Right cardiac atrium (tissue), 5 donors: ENCODE results near the gene PYDC1. TPM values are rescaled to one million over a fixed set of nuclear protein-coding genes. Genes with fewer than 3 reads are reported as not detected.
"Not testable (repeated sequence)": the region's sequence is repeated elsewhere in the genome, so short reads cannot be mapped to it uniquely, and the experiment has no call there.

Experiments
- ATAC-seq, 2 donors: fragments of 200-7000 bp; cut with Tn5 transposase; one replicate each; pipeline versions ENCODE4 v1.8.0 to v1.9.1; 2020; ENCODE audit warnings: moderate library complexity in 2 of 2, mild to moderate bottlenecking in 1 of 2
- DNase-seq, 3 donors: peaks; one replicate each; pipeline ENCODE4 v3.0.0-alpha.2; 2020
- H3K27ac ChIP-seq: one replicate; pipeline ENCODE4 v1.5.1; 2013; ENCODE audit warnings: mild to moderate bottlenecking, low read length, control low read depth, moderate library complexity
- H3K27me3 ChIP-seq: one replicate; pipeline ENCODE4 v1.6.1; 2013; ENCODE audit not compliant: control insufficient read depth, insufficient read depth
- H3K4me1 ChIP-seq: one replicate; pipeline ENCODE4 v1.6.1; 2013; ENCODE audit warnings: low read length; ENCODE audit not compliant: control insufficient read depth, insufficient read depth
- H3K4me3 ChIP-seq: one replicate; pipeline ENCODE4 v1.5.1; 2013; ENCODE audit warnings: low read length, control low read depth
- H3K9me3 ChIP-seq: one replicate; pipeline ENCODE4 v1.6.1; 2013; ENCODE audit warnings: low read length; ENCODE audit not compliant: control insufficient read depth
- WGBS: extraction: QIAGEN DNeasy Blood & Tissue Kit; methylation state at CpG from one replicate; pipeline ENCODE4 v1.1.7; 2013; 5-methylcytosine and 5-hydroxymethylcytosine counted together
- intact Hi-C, 4 donors: fragments of 100-400 bp; cut with DNase I; formaldehyde crosslinking; loops; one replicate each; pipeline versions ENCODE4 v1.11.0 to v1.14.0; 2022 to 2023
- polyA plus RNA-seq: library from polyadenylated mRNA; stranded (reverse); fragments of 200-250 nt; gene quantifications from one replicate; pipeline ENCODE4 v1.2.3, GENCODE V29; 2013
- total RNA-seq, 4 donors: library from RNA; stranded (reverse); fragmentation: NEBNext Ultra II Directional; extraction: Animal tissue kit (Norgen Biotek cat#: 25700); gene quantifications; one replicate each; pipeline ENCODE4 v1.2.1, GENCODE V29; 2021
- donor health status: healthy with polysubstance abuse.
- donor health status: DM: no; HTN: yes; CAD: no.
- donor health status: DM: no; HTN: no; CAD: no.
- donor health status: DM: no; HTN: yes; CAD: no; lungs with severe emphysema.
- donor health status: DM: yes; HTN: yes; CAD: no.

Gene PYDC1
- total and polyA plus RNA-seq, 5 donors: 0.23 TPM; not detected in 4

- H3K9me3 ChIP-seq: no peaks in the 10 kb centered on the region
- peak; percentile 80 to 82 for ATAC-seq
- no peaks in the 10 kb centered on the region for H3K27me3 ChIP-seq
- DNase-seq: peak; percentile 78 to 90 (median 90)
- H3K4me1 ChIP-seq: no peaks in the 10 kb centered on the region
- peak within 1 kb of the TSS; percentile 42 for H3K4me3 ChIP-seq
- no peak within 1 kb of the TSS for H3K27ac ChIP-seq
- 6% methylated on average over 69 of the region's 69 CpGs for WGBS
- intact Hi-C loops: no loop called here
These were observed 14.2 kb downstream of the PYDC1 start, which contains the start of gene PYCARD for GRCh38 chr16:31202414-31203375. TSS of gene PYCARD (minus strand) at chr16:31202760. CDS start at chr16:31202690, 70 bp downstream.

- no peaks in the 10 kb centered on the region for H3K27me3 ChIP-seq
- peak; percentile 62 to 70 for ATAC-seq
- H3K9me3 ChIP-seq: no peaks in the 10 kb centered on the region
- no peaks in the 10 kb centered on the region for H3K4me1 ChIP-seq
- H3K4me3 ChIP-seq: peak overlapping the region; percentile 42
- peak; percentile 48 to 78 (median 78) for DNase-seq
- intact Hi-C loops: no loop called here
- no peak overlapping the region for H3K27ac ChIP-seq
- WGBS: 19% methylated on average over 35 of the region's 35 CpGs
These were observed 15.1 kb downstream of the PYDC1 start for GRCh38 chr16:31201582-31202413.

GRCh38 chr16:31200821-31201568, 15.9 kb downstream of the PYDC1 start:
- Histone ChIP-seq H3K4me1 (no peaks in the 10 kb centered on the region), H3K9me3 (no peaks in the 10 kb centered on the region), H3K27me3 (no peaks in the 10 kb centered on the region), H3K4me3 (no peak overlapping the region), H3K27ac (no peak overlapping the region)
- peak in 1 of 3 donors; percentile 66 for DNase-seq
- WGBS: 61% methylated on average over 8 of the region's 8 CpGs
- ATAC-seq: no peak
- intact Hi-C loops: no loop called here

GRCh38 chr16:31200111-31200510, 16.8 kb downstream of the PYDC1 start:
- H3K4me3 ChIP-seq, H3K27ac ChIP-seq, intact Hi-C loops, ATAC-seq, H3K9me3 ChIP-seq, H3K4me1 ChIP-seq, H3K27me3 ChIP-seq: not testable (repeated sequence)
- peak in 1 of 3 donors; percentile 35 for DNase-seq
- 87% methylated on average over 8 of the region's 8 CpGs for WGBS

GRCh38 chr16:31199430-31200041, 17.4 kb downstream of the PYDC1 start:
- intact Hi-C loops: no loop called here
- H3K9me3 ChIP-seq: no peaks in the 10 kb centered on the region
- 90% methylated on average over 5 of the region's 5 CpGs for WGBS
- no peak overlapping the region for H3K4me3 ChIP-seq
- H3K4me1 ChIP-seq: no peaks in the 10 kb centered on the region
- no peak for ATAC-seq
- no peaks in the 10 kb centered on the region for H3K27me3 ChIP-seq
- no peak overlapping the region for H3K27ac ChIP-seq
- DNase-seq: no peak

- intact Hi-C loops: no loop called here
- Histone ChIP-seq H3K4me1 (no peaks in the 10 kb centered on the region), H3K4me3 (no peak overlapping the region), H3K27me3 (no peaks in the 10 kb centered on the region), H3K27ac (no peak overlapping the region), H3K9me3 (no peaks in the 10 kb centered on the region)
- no peak for DNase-seq
- no peak for ATAC-seq
- 56% methylated on average over 7 of the region's 7 CpGs for WGBS
These were observed 18.6 kb downstream of the PYDC1 start for GRCh38 chr16:31198207-31198882.

- ATAC-seq (no peak), DNase-seq (no peak)
- Histone ChIP-seq H3K27ac (no peak overlapping the region), H3K27me3 (no peaks in the 10 kb centered on the region), H3K4me3 (no peak overlapping the region), H3K9me3 (no peaks in the 10 kb centered on the region), H3K4me1 (no peaks in the 10 kb centered on the region)
- WGBS: 85% methylated on average over 17 of the region's 17 CpGs
- intact Hi-C loops: no loop called here
These were observed 20.4 kb downstream of the PYDC1 start for GRCh38 chr16:31196324-31197088.

- not testable (repeated sequence) for DNase-seq, H3K27ac ChIP-seq
These were observed 21.1 kb downstream of the PYDC1 start for GRCh38 chr16:31195861-31196260.

GRCh38 chr16:31194898-31195297, 22.0 kb downstream of the PYDC1 start:
- no peak for DNase-seq
- no peaks in the 10 kb centered on the region for H3K9me3 ChIP-seq
- intact Hi-C loops: no loop called here
- no peak overlapping the region for H3K4me3 ChIP-seq
- no peaks in the 10 kb centered on the region for H3K27me3 ChIP-seq
- ATAC-seq: no peak
- 83% methylated on average over 7 of the region's 7 CpGs for WGBS
- no peak overlapping the region for H3K27ac ChIP-seq
- no peaks in the 10 kb centered on the region for H3K4me1 ChIP-seq

More at GRCh38 chr16:31195861-31196260, 21.1 kb downstream of the PYDC1 start:
- H3K4me3 ChIP-seq, H3K4me1 ChIP-seq, H3K9me3 ChIP-seq, H3K27me3 ChIP-seq, intact Hi-C loops, ATAC-seq: not testable (repeated sequence)
- 96% methylated on average over 11 of the region's 11 CpGs for WGBS
